Ishikawa (cell line): ENCODE data around the gene OTP.

Experiments
- CEBPB ChIP-seq: IDR thresholded peaks from 2 replicates; pipeline ENCODE4 v1.6.1; 2012
- CREB1 ChIP-seq: IDR thresholded peaks from 2 replicates; pipeline ENCODE4 v1.6.1; 2012; ENCODE audit warnings: low read depth
- EGR1 ChIP-seq: IDR thresholded peaks from 2 replicates; pipeline ENCODE4 v1.6.1; 2012
- EP300 ChIP-seq: IDR thresholded peaks from 2 replicates; pipeline ENCODE4 v1.6.1; 2012; ENCODE audit warnings: borderline replicate concordance
- FOXM1 ChIP-seq: IDR thresholded peaks from 2 replicates; pipeline ENCODE4 v1.6.1; 2012; ENCODE audit warnings: low read depth, borderline replicate concordance
- NFIC ChIP-seq: IDR thresholded peaks from 2 replicates; pipeline ENCODE4 v1.6.1; 2012
- RAD21 ChIP-seq: IDR thresholded peaks from 2 replicates; pipeline ENCODE4 v1.6.1; 2012; ENCODE audit warnings: low read depth
- TAF1 ChIP-seq: IDR thresholded peaks from 2 replicates; pipeline ENCODE4 v1.6.1; 2012; ENCODE audit warnings: low read depth, mild to moderate bottlenecking
- TCF12 ChIP-seq: IDR thresholded peaks from 2 replicates; pipeline ENCODE4 v1.6.1; 2012; ENCODE audit warnings: low read depth
- TEAD4 ChIP-seq: IDR thresholded peaks from 2 replicates; pipeline ENCODE4 v1.6.1; 2012
- YY1 ChIP-seq: IDR thresholded peaks from 2 replicates; pipeline ENCODE4 v1.6.1; 2012; ENCODE audit warnings: low read depth
- ZBTB7A ChIP-seq: IDR thresholded peaks from 2 replicates; pipeline ENCODE4 v1.6.1; 2012; ENCODE audit warnings: low read depth
- TF ChIP-seq, protein P1 (sequence below): IDR thresholded peaks from 2 replicates; pipeline ENCODE4 v1.6.1; 2012
- TF ChIP-seq, protein P2 (sequence below): IDR thresholded peaks from 2 replicates; pipeline ENCODE4 v1.6.1; 2012
- TF ChIP-seq, protein P3 (sequence below): IDR thresholded peaks from 2 replicates; pipeline ENCODE4 v1.6.1; 2012; ENCODE audit warnings: low read depth, mild to moderate bottlenecking

OTP gene

DNA sequence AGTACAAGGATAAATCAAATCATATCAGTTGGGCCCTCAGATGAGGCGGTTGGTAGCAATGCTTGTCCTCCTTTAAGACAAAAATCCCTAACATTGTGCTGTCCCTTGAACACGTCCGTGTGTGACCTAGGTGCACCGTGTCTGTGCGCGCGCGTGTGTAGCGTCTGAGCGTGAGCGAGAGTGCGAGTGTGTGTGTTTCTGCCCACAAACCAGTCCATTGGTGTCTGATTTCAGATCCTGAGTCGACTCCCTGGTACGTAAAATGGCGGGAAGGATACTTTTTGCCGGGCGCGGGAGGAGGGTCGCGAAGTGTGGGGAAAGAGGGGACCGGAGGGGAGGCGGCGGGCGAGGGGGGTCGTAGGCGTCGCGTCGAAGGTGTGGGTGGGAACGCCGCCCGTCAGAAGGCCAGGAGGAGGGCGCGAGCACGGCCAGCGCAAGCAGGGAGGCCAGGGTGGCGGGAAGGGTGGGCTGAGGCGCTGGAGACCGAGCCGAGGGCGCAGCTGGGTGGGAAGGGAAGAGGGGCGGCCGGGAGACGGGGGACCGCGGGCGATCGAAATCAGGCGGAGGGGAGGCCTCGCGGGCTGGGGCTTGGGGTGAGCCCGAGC, 8.9 kb downstream of the OTP start:
- TF ChIP-seq EP300, result no peak
- TF ChIP-seq CREB1, result no peak
- TF ChIP-seq, protein P1, sequence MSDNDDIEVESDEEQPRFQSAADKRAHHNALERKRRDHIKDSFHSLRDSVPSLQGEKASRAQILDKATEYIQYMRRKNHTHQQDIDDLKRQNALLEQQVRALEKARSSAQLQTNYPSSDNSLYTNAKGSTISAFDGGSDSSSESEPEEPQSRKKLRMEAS, result no peak
- TF ChIP-seq ZBTB7A, result peak; percentile 43; the same call in 1 of the 2 replicates
- TF ChIP-seq FOXM1, result no peak
- TF ChIP-seq, protein P2, sequence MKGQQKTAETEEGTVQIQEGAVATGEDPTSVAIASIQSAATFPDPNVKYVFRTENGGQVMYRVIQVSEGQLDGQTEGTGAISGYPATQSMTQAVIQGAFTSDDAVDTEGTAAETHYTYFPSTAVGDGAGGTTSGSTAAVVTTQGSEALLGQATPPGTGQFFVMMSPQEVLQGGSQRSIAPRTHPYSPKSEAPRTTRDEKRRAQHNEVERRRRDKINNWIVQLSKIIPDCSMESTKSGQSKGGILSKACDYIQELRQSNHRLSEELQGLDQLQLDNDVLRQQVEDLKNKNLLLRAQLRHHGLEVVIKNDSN, result no peak

DNA sequence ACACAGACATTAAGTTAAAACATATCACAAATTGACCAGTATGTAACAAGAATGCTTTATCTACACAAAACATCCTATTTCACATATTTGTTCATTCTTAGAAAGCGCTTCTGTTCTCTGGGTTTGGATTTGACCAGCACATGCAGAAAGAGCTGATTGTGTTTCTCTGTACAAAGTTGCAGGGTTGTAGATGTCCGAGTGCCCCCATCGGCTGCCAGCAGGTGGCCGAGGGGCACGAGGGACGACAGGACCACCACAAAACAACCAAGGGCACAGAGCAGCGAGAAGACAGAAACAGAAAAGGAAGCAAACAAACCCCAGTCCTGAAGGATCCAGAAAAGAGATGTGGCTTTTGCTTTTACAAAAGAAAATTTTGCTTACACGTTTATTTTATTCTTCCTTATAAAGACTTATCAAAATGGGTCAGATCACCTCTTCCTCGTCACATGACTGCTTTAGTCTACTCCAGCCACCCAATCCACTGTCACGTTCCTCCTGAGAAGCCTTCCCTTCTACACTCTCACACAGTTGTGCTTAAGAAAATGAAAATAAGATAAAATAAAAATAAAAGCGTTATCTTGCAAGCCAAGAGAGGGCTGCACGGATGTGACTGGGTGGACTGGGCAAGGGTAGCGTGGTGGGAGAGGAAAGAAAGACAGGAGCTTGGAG, 9.5 kb downstream of the OTP start:
- no peak for TF ChIP-seq RAD21
- TF ChIP-seq, protein P3, sequence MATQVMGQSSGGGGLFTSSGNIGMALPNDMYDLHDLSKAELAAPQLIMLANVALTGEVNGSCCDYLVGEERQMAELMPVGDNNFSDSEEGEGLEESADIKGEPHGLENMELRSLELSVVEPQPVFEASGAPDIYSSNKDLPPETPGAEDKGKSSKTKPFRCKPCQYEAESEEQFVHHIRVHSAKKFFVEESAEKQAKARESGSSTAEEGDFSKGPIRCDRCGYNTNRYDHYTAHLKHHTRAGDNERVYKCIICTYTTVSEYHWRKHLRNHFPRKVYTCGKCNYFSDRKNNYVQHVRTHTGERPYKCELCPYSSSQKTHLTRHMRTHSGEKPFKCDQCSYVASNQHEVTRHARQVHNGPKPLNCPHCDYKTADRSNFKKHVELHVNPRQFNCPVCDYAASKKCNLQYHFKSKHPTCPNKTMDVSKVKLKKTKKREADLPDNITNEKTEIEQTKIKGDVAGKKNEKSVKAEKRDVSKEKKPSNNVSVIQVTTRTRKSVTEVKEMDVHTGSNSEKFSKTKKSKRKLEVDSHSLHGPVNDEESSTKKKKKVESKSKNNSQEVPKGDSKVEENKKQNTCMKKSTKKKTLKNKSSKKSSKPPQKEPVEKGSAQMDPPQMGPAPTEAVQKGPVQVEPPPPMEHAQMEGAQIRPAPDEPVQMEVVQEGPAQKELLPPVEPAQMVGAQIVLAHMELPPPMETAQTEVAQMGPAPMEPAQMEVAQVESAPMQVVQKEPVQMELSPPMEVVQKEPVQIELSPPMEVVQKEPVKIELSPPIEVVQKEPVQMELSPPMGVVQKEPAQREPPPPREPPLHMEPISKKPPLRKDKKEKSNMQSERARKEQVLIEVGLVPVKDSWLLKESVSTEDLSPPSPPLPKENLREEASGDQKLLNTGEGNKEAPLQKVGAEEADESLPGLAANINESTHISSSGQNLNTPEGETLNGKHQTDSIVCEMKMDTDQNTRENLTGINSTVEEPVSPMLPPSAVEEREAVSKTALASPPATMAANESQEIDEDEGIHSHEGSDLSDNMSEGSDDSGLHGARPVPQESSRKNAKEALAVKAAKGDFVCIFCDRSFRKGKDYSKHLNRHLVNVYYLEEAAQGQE, result no peak
- TF ChIP-seq, protein P1, result no peak

DNA sequence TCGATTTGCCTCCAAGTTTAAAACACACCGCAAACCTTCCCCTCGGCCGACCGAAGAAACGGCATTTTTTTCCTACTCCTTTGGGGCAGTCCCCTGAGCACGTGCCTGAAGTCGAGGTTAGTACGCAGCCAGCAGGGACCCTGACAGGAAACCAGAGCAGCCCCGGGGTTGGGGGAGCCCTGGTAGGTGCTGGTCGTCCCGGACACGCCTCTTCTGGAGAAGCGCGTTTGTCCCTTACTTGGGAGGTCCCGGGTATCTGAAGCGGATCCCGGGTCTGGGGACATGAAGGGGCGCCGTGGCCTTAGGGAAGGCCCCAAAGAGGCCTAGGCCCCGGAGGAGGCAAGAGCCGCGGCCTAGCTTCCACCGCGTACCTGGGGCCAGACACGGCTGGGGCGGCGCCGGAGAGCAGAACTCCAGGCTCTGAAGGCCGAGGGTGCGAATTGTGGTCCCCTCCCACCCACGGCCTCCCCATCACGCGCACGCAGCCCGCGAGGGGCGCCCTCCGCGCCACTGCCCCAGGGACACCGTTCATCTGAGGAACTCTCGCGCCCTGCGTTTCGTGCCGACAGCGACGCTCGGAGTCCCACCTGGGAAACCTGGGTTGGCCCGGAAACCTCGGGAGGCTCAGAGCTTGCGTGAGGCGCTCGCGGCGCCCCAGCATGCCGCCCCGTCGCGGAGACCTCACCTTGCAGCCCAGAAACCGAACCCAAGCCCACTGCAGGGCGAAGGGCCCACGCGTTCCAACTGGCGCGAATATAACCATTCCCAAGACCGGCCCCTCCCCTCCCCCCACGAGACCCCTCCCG, 10.4 kb downstream of the OTP start:
- no peak for TF ChIP-seq CEBPB
- TF ChIP-seq YY1, result no peak
- TF ChIP-seq, protein P2, result no peak
- TF ChIP-seq, protein P1, result no peak
- no peak for TF ChIP-seq TEAD4
- TF ChIP-seq CREB1, result no peak
- TF ChIP-seq TAF1, result no peak
- TF ChIP-seq, protein P3, result no peak
- TF ChIP-seq ZBTB7A, result no peak
- no peak for TF ChIP-seq NFIC
- no peak for TF ChIP-seq EP300
- no peak for TF ChIP-seq RAD21
- TF ChIP-seq FOXM1, result no peak
- TF ChIP-seq EGR1, result no peak

DNA sequence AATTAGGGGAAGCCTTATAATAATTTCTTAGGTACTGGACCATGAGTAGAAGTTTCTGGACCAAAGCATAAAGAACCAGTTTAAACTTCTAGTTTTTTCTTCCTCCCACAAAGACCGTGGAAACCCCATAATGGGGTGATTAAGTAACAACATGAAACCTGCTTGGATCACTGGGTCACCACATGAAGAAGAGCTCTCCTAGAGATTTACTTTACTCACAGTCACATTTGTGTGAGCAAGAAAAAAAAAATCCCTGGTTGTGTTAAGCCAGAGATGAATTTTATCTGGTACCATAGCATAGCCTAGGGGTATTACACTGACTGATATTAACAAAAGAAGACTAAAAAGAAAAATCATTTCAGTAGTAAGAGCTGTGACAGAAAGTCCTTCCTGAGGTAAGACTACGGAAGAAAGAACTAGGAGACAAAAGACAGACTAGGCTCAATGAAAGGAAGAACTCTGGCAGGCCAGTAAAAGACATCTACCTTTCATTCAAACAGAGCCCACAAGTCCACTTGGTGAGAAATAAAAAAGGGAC, 15.2 kb downstream of the OTP start:
- TF ChIP-seq EP300 (no peak), RAD21 (no peak), TEAD4 (no peak), EGR1 (no peak), FOXM1 (no peak), CREB1 (no peak), TCF12 (no peak), YY1 (no peak)
- TF ChIP-seq, protein P2, result no peak
- TF ChIP-seq, protein P1, result no peak
